Diencephalon (tissue), 1 donor: ENCODE data around the gene MYBPC3. TPM values are rescaled to one million over a fixed set of nuclear protein-coding genes. Genes with fewer than 3 reads are reported as not detected.

Experiments used
- small RNA-seq: library from RNA; depleted of rRNA; stranded (forward); fragments of <200 nt; gene quantifications from one replicate; pipeline ENCODE3, GENCODE V24; 2014
- total RNA-seq: library from RNA; depleted of rRNA; stranded (reverse); fragments of >200 nt; gene quantifications from one replicate; pipeline ENCODE4 v1.2.3, GENCODE V29; 2014

MYBPC3 gene
- total RNA-seq, result not detected

GRCh38 chr11:47352556-47352955, at the start of gene MYBPC3:
TSS of gene MYBPC3 (minus strand) at chr11:47352702. CDS start at chr11:47352647, 55 bp downstream.

DNA sequence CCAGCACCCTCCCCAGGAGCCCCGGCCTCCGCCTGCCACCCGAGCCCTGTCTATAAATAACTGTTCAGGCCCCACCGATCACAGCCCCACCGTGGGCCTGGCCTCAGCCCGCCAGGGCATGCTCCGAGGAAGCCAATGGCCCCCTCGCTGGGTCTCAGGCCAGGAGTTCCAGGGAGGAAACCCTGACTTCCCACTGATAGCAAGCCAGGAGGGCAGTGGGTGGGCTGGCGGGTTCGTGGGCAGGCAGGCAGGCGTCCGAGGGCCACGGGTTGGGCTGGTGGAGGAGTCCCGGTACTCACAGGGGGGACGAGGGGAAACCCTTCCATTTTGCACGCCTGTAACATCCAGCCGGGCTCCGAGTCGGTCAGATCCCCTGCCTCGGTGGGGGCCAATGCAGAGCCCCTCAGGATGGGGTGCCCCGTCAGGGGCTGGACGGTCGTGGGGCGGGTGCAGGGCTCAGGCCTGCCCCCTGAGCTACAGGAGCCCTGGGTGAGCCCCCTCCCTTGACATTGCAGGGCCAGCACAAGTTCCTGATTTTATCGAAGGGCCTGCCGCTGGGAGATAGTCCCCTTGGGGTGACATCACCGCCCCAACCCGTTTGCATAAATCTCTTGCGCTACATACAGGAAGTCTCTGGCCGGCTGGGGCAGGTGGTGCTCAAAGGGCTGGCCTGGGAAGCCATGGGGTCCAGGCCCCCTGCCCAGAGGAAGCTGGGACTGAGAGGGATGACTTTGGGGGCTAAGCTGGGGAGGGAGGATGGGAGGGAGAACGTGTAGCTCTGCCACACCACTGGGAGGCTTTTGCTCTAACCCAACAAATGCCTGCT, 25.7 kb upstream of the MYBPC3 start, which contains the start of gene SPI1:
SPI1 (minus strand) TSS at position 538 of the 826 bp plus-strand sequence; CDS start at position 344, 194 bp downstream.

Small RNAs within 50 kb of the gene (small RNA-seq; reads per million reads assigned to genes)
- gene MIR4487, result not detected

Other genes starting within 250 kb of the MYBPC3 start
- 117 TPM for gene ARFGAP2, start 175.8 kb downstream of the MYBPC3 start, total RNA-seq
- gene PACSIN3, start 166.3 kb downstream of the MYBPC3 start, total RNA-seq, result 3.5 TPM
- gene DDB2, start 137.7 kb downstream of the MYBPC3 start, total RNA-seq, result 3.7 TPM
- 43.1 TPM for gene ACP2, start 103.9 kb downstream of the MYBPC3 start, total RNA-seq
- 11.5 TPM for gene NR1H3, start 94.7 kb downstream of the MYBPC3 start, total RNA-seq
- gene MADD, start 82.6 kb downstream of the MYBPC3 start, total RNA-seq, result 89.0 TPM
- 1.8 TPM for gene SPI1, start 25.8 kb upstream of the MYBPC3 start, total RNA-seq
- 12.5 TPM for gene SLC39A13, start 55.9 kb upstream of the MYBPC3 start, total RNA-seq
- 108 TPM for gene PSMC3, start 73.7 kb upstream of the MYBPC3 start, total RNA-seq
- not detected for gene RAPSN, start 96.4 kb upstream of the MYBPC3 start, total RNA-seq
- gene CELF1, start 200.4 kb upstream of the MYBPC3 start, total RNA-seq, result 188 TPM
- gene PTPMT1, start 212.9 kb upstream of the MYBPC3 start, total RNA-seq, result 29.5 TPM
- gene KBTBD4, start 226.3 kb upstream of the MYBPC3 start, total RNA-seq, result 32.3 TPM
- gene NDUFS3, start 226.4 kb upstream of the MYBPC3 start, total RNA-seq, result 59.7 TPM
- not detected for gene FAM180B, start 234.0 kb upstream of the MYBPC3 start, total RNA-seq
- gene C1QTNF4, start 241.7 kb upstream of the MYBPC3 start, total RNA-seq, result 33.2 TPM